GM21360 (cell line): Measurements from ENCODE around the gene SLC5A1.

Source experiments
- ATAC-seq: cut with Tn5 transposase; IDR thresholded peaks from one replicate; pipeline ENCODE4 v1.9.1; 2021; ENCODE audit warnings: mild to moderate bottlenecking, moderate library complexity; ENCODE audit not compliant: unreplicated experiment

The SLC5A1 gene

DNA sequence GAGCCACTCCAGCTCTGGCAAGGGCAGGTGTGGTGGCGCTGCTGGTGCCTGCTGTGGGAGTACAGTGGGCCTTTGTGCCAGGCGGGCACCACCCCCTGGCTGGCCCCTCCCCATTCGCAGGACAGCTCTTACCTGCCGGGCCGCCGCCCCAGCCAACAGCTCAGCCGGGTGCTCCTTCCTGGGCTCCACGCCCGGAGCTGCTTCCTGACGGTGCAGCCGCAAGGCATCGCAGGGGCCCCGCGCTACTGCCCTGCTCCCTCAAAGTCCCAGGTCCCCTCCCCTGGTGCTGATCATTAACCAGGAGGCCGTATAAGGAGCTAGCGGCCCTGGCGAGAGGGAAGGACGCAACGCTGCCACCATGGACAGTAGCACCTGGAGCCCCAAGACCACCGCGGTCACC is at the start of gene SLC5A1:
Gene SLC5A1 (plus strand): TSS at position 338 of the 400 bp plus-strand sequence. CDS start 21 bp downstream, at position 359.
- ATAC-seq = no peak

DNA sequence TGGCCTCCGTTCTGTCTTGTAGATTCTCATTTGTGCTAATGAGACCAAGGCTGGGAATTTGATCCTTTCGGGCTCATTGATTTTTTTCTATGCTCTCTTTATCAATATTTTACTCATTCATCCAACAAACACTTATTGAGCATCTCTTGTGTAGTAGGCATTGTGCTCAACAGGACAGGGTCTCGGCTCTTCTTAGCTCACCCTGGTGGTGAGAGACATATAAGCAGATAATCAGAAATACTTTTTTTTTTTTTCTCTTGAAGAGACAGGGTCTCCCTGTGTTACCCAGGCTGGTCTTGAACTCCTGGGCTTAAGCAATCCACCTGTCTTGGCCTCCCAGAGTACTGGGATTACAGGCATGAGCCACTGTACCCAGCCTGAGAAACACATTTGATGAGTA is 48.0 kb upstream of the SLC5A1 start:
- no peak for ATAC-seq

DNA sequence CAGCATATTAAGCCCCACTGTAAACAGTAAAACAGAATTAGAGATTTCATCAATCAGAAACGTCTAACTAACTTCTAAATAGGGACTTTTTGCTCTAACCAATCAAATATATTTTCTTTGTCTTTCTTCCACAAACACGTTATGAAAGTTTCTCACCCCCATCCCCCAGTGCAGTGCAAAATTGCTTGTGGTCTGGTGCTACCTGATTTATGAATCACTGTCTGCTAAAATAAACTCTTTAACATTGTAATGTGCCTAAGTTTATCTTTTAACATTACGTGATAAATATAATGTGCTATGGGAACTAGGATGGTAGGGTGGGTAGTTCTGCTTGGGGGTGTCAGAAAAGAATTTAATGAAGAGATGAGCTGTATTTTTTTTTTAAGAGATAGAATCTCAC is 47.3 kb upstream of the SLC5A1 start:
- no peak for ATAC-seq

DNA sequence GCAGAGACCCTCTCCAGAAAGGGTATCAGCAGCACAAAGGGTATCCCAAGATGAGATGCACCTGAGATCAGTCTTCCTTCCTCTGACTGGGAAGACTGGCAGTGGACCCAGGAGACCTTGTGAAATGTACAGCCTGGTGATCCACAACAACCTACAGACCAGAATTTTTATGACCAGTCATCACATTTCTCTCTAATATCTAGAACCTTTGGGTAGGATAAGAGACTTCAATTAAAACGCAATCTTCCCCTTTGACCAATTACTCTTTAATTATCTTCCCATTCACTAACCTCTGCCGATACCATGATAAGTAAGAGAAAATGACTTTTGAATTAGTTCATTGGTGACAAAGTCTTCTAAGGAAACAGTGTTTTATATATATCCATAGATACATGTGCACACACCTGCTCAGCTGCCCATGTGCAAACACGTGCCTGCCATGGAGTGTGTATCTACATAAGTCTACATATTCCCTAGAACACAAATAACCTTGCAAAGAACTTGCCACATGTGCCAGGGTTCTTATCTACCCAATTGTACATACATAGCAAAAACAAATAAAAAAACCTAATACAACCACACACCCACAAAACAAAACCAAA is 44.2 kb upstream of the SLC5A1 start:
- ATAC-seq = no peak

DNA sequence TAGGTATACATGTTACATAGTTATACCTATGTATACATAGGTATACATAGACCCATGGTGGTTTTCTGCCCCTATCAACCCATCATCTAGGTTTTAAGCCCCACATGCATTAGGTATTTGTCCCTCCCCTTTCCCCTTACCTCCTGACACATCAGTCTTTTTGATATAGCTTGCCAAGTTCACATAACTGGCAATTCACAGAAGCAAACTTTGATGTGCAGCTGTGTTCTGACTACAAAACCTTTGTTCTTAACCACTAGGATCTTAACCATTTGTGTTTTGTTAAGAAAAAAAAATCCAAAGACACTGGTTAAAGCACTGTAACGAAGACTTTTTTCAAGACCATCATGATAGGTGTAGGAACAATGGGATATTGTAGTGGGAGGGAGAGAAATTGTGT is 42.9 kb upstream of the SLC5A1 start:
- no peak for ATAC-seq

GRCh38 chr22:32005453-32005852 is 37.6 kb upstream of the SLC5A1 start:
- no peak for ATAC-seq

- no peak for ATAC-seq
Observed at GRCh38 chr22:32013200-32013599, 29.9 kb upstream of the SLC5A1 start.

GRCh38 chr22:32016081-32016480 is 27.0 kb upstream of the SLC5A1 start:
- ATAC-seq = no peak

- no peak for ATAC-seq
Observed at GRCh38 chr22:32018056-32018455, 25.0 kb upstream of the SLC5A1 start.

DNA sequence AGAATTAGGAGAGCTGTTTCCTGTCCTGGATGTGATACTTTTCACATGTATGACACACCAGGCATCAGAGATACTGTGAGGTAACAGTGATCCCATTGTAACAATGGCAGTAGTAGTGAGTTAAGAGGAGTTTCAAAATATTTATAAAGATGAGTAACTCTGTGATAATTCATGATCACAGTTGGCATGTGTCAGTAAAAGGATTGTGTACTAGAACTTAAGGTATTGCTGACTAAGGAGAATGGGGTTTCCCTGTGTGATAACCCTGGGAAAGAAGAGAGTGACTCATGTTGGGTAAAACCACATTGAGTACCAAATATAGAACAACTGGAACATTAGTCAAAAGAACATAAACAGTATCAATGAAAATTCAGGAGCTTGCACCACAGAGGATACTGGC is 22.9 kb upstream of the SLC5A1 start:
- ATAC-seq = no peak

- ATAC-seq = no peak
Observed at GRCh38 chr22:32021716-32022115, 21.3 kb upstream of the SLC5A1 start.

DNA sequence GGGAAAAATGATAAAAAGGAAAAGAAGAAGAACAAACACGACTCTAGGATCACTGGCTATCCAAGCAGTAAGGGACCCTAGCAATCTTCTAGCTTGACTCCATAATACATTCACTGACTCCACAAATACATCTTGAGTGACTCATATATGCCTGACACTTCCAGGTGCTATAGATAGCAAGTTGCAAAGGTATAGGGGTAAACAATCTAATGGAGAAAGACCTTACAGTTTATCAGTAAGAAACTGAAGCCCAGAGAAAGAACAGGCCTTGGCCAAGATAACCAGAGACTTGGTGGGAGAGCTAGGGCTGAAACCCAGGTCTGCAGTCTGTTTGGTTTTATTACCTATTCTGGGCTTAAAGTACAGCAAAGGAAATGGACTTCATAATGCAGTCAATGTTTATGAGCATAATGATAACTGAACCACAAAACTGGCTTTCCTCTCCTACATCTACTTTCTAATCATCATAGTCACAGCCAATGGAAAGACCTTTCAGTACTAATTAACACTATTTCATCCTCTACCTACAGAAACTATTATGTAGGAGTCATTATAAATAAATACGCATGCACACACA is 19.7 kb upstream of the SLC5A1 start:
- no peak for ATAC-seq

DNA sequence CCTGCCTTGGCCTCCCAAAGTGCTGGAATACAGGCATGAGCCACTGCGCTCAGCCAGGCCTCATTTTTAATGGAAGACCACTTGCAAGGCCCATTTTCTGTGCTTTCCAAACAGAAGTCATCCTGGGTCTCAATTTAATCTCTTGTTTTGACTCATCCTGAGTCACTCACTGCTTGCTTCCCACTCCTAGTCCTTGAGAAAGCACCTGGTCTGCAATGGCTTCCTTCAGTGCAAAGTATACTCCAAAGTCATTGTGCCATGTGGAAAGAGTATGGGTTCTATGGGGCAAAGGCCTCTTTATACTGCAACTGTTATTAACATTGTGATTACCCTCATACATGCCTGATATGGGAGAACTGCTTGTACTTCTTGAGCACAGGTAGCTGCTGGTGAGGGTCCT is 18.3 kb upstream of the SLC5A1 start:
- no peak for ATAC-seq

DNA sequence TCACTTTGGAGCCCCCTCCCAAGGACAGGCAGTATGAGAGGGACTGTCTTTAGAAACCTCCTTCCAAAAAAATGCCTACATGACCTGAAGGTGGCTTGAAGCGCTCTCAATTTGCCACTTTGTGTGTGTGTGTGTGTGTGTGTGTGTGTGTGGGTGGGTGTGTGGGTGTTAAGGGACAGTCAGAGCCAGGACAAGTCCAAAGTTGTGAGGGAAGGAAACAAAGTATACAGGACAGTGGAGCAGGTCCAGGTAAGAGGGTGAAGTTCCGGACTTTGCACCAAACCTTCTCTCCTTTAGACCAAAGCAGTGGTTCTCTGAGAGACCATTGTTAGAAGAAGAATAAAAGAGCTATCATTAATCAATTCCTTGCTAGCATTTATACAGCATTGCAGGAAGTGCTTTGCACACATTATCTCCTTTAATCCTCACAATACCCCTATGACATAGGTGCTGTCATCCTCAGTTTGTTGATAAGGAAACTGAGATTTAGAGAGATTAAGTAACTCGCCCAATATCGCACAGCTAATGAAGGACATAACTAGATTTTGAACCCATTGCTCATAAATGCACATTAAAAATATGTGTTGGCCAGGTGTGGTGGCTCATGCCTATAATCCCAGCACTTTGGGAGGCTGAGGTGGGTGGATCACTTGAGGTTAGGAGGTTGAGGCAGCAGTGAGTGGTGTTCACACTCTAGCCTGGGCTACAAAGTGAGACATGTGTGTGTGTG is 12.4 kb upstream of the SLC5A1 start:
- no peak for ATAC-seq

GRCh38 chr22:32031466-32031865 is 11.6 kb upstream of the SLC5A1 start:
- ATAC-seq = no peak

- ATAC-seq = no peak
Observed at GRCh38 chr22:32034275-32034674, 8.8 kb upstream of the SLC5A1 start.

DNA sequence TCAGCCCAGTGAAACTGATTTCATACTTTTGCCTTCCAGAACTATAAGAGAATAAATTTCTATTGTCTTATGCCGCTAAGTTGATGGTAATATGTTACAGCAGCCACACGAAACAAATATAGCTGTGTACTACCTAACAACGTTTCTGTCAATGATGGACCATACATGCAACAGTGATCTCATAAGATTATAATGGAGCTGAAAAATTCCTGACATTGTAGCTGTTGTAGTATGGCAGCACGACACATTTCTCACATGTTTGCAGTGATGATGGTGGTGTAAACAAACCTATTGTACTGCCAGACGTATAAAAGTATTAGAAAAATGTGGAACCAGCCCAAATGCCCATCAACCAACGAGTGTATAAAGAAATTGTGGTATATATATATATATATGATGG is 5.8 kb upstream of the SLC5A1 start:
- ATAC-seq = no peak

- no peak for ATAC-seq
Observed at GRCh38 chr22:32040324-32040904, 2.6 kb upstream of the SLC5A1 start.

DNA sequence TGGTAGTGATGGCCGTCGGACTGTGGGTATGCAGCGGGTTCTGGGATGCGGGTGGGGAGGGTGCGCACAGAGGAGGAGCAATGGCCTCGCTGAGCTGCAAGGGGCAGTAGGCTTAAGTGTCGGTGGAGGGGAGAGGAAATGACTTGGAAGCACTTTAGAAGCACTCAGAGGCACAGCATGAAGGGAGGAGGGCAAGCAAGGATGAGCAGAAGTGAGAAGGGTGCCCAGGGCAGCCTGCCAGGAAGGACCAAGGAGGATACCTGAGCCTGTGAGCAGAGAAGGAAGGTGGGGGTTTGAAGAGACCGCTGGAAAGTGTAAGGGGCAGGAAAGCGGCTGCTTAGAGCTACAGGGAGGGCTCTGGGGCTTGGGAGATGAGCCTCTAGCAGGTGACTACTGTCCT is 330 bp downstream of the SLC5A1 start:
- no peak for ATAC-seq

DNA sequence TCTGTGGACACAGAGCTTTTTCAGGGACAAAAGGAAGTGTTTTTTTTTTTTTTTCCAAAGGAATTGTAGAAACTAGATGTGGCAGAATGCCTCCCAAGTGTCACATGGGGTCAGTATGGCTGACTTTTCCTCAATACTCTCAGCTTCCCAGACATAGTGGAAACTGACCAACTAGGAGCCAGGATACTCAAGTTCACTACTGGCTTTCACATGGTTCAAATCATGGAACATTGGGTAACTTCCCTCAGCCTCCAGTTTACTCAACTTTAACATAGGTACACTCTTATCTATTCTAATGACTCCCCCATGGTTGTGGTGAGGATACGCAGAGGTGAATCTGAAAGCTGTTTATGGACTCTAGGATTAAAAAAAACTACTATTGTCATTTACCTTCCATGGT is 1.4 kb downstream of the SLC5A1 start:
- ATAC-seq = no peak

DNA sequence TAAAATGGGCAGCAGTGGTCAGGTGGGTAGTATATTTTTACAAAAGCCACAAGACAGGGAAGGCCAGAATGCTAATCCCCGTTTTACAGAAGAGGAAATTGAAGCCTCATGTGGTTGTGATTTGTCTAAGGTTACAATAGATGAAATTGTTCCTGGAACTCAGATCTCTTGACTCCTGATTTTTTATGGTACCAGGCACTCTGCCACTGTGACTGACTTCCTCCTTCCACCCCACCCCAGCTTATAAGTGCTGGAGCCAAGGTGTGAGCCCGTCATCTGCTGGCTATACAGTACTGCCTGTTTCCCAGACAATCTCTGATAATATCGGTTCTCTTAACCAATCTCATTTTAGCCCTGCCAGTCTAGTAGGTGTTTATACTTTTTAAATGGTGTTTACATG is 1.9 kb downstream of the SLC5A1 start:
- no peak for ATAC-seq

GRCh38 chr22:32048069-32048468 is 5.0 kb downstream of the SLC5A1 start:
- ATAC-seq = no peak
